Parathyroid adenoma (tissue), 2 donors: ENCODE data around the gene WDR19.
"Not testable (repeated sequence)": the region's sequence is repeated elsewhere in the genome, so short reads cannot be mapped to it uniquely, and the experiment has no call there.

Experiments used
- H2AFZ ChIP-seq: fragments of 300-600 bp; sonication (generic); one replicate; pipeline ENCODE4 v1.7.0; 2017; ENCODE audit warnings: antibody characterized with exemption, mild to moderate bottlenecking
- H3K27ac ChIP-seq: fragments of 300-600 bp; sonication (generic); one replicate; pipeline ENCODE4 v1.7.0; 2017
- H3K27me3 ChIP-seq: fragments of 300-600 bp; sonication (generic); one replicate; pipeline ENCODE4 v1.7.0; 2017; ENCODE audit warnings: low read length; ENCODE audit not compliant: control insufficient read depth, insufficient read depth
- H3K36me3 ChIP-seq: fragments of 300-600 bp; sonication (generic); one replicate; pipeline ENCODE4 v1.7.0; 2017; ENCODE audit warnings: low read length; ENCODE audit not compliant: control insufficient read depth, insufficient read depth
- H3K4me1 ChIP-seq: fragments of 300-600 bp; sonication (generic); one replicate; pipeline ENCODE4 v1.7.0; 2017; ENCODE audit warnings: control low read depth
- H3K4me2 ChIP-seq: fragments of 300-600 bp; sonication (generic); one replicate; pipeline ENCODE4 v1.7.0; 2017; ENCODE audit warnings: low read length
- H3K4me3 ChIP-seq: fragments of 300-600 bp; sonication (generic); one replicate; pipeline ENCODE4 v1.7.0; 2017; ENCODE audit warnings: low read depth, low read length
- H3K79me2 ChIP-seq: fragments of 300-600 bp; sonication (generic); one replicate; pipeline ENCODE4 v1.7.0; 2017; ENCODE audit warnings: control low read depth
- H3K9ac ChIP-seq: fragments of 300-600 bp; sonication (generic); one replicate; pipeline ENCODE4 v1.7.0; 2017; ENCODE audit warnings: mild to moderate bottlenecking
- H3K9me3 ChIP-seq: fragments of 300-600 bp; sonication (generic); one replicate; pipeline ENCODE4 v1.7.0; 2017; ENCODE audit warnings: low read length; ENCODE audit not compliant: control insufficient read depth
- TF ChIP-seq, protein P1 (sequence below): fragments of 300-600 bp; sonication (generic); IDR thresholded peaks from one replicate; pipeline ENCODE4 v1.7.0; 2017; ENCODE audit warnings: antibody characterized with exemption, mild to moderate bottlenecking
- donor health status: primary hyperparathyroidism.

WDR19 gene

DNA sequence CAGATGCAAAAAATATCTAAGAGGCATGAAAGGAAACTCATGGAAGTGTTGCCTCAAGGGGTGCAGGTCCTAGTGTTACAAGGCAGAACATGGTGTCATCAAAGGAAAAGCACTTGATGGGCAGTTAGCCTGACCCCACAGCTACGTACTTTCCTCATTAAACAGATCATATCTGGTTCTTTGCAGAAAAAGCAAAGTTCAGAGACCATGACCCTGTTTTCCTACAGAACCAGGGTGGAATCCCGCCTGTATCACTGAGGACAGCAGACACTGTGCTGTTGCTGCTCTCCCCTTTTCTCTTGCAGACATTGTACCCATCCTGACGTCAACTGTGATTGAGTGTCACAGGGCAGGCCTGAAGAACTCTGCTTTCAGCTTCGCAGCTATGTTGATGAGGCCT, 92.2 kb downstream of the WDR19 start:
- Histone ChIP-seq H3K9me3 (no peaks in the 10 kb centered on the region), H3K36me3 (no peaks in the 10 kb centered on the region), H3K27me3 (no peaks in the 10 kb centered on the region), H3K27ac (no peak overlapping the region), H3K4me3 (no peak overlapping the region), H3K79me2 (no peaks in the 10 kb centered on the region), H3K9ac (no peak overlapping the region), H2AFZ (no peak overlapping the region), H3K4me1 (no peaks in the 10 kb centered on the region), H3K4me2 (no peak overlapping the region)
- TF ChIP-seq, protein P1, sequence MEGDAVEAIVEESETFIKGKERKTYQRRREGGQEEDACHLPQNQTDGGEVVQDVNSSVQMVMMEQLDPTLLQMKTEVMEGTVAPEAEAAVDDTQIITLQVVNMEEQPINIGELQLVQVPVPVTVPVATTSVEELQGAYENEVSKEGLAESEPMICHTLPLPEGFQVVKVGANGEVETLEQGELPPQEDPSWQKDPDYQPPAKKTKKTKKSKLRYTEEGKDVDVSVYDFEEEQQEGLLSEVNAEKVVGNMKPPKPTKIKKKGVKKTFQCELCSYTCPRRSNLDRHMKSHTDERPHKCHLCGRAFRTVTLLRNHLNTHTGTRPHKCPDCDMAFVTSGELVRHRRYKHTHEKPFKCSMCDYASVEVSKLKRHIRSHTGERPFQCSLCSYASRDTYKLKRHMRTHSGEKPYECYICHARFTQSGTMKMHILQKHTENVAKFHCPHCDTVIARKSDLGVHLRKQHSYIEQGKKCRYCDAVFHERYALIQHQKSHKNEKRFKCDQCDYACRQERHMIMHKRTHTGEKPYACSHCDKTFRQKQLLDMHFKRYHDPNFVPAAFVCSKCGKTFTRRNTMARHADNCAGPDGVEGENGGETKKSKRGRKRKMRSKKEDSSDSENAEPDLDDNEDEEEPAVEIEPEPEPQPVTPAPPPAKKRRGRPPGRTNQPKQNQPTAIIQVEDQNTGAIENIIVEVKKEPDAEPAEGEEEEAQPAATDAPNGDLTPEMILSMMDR, result no peak

DNA sequence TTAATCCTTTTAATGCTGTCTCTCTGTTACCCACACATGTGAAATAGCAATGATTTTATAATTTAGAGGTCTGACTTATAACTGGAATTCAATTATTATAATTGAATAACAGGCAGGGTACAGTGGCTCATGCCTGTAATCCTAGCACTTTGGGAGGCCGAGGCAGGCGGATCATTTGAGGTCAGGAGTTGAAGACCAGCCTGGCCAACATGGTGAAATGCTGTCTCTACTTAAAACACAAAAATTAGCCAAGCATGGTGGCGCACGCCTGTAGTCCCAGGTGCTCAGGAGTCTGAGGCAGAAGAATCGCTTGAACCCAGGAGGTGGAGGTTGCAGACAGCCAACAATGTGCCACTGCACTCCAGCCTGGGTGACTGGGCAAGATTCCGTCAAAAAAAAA, 95.3 kb downstream of the WDR19 start:
- H3K4me2 ChIP-seq, H2AFZ ChIP-seq, H3K9me3 ChIP-seq, H3K9ac ChIP-seq, H3K79me2 ChIP-seq, H3K4me1 ChIP-seq, H3K27ac ChIP-seq, H3K27me3 ChIP-seq, H3K4me3 ChIP-seq, H3K36me3 ChIP-seq: not testable (repeated sequence)

DNA sequence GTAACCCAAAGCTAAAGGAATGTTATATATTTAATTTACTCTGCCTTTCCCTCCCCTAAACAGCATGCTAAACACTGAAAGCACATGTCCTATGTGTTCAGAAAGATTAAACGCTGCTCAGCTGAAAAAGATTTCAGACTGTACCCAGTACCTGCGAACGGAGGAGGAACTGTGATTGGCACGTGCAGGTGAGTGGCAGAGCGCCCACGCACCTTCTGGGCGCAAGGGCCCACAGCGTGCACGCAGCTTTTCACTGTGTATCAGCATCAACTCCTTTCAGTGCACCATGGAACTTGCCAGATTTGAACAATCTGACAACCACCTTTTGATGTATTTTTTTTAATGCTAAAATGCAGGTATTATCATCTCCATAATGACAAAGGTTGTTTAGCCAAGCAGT, 96.1 kb downstream of the WDR19 start:
- Histone ChIP-seq H3K27me3 (no peaks in the 10 kb centered on the region), H3K9me3 (no peaks in the 10 kb centered on the region), H3K27ac (no peak overlapping the region), H3K79me2 (no peaks in the 10 kb centered on the region), H3K4me3 (no peak overlapping the region), H3K4me2 (no peak overlapping the region), H3K36me3 (no peaks in the 10 kb centered on the region), H3K9ac (no peak overlapping the region), H2AFZ (no peak overlapping the region), H3K4me1 (no peaks in the 10 kb centered on the region)
- TF ChIP-seq, protein P1, result no peak

DNA sequence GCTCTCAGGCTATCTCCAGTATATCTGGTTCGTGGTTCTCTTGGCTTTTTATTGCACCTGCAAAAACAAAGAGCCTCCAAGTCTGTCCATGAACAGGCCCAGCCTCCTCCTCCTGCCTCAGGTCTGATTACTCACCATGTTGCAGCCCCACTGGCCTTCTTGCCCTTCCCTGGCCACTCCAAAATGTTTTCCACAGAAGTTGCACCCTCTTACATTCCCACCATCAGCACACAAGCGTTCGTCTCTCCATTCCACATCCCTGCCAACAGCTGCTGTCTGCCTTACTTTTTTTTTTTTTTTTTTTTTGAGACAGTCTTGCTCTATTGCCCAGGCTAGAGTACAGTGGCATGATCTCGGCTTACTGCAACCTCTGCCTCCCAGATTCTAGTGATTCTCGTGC, 97.1 kb downstream of the WDR19 start:
- Histone ChIP-seq H3K9ac (no peak overlapping the region), H3K4me1 (no peaks in the 10 kb centered on the region)

DNA sequence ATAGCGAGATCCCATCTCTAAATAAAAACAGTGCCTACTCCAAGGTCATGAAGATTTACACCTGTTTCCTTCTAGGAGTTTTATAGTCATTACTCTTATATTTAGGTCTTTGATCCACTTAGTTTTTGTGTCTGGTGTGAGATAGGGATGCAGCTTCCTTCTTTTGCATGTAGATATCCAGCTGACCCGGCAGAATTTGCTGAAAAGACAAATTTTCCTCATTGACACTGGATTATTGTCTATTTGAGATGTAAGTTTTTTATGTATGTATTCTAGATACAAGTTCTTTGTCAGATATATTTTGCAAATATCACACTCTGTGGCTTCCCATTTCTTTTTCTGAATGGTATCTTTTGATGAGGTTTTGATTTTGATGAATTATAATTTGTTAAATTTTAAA, 98.4 kb downstream of the WDR19 start:
- no peaks in the 10 kb centered on the region for H3K79me2 ChIP-seq

More for the DNA sequence above, 97.1 kb downstream of the WDR19 start:
- no peak overlapping the region for H3K27ac ChIP-seq
- no peaks in the 10 kb centered on the region for H3K27me3 ChIP-seq
- no peak overlapping the region for H3K4me2 ChIP-seq
- TF ChIP-seq, protein P1, result no peak
- H2AFZ ChIP-seq, result no peak overlapping the region
- H3K36me3 ChIP-seq, result no peaks in the 10 kb centered on the region
- no peaks in the 10 kb centered on the region for H3K9me3 ChIP-seq
- H3K79me2 ChIP-seq, result no peaks in the 10 kb centered on the region
- H3K4me3 ChIP-seq, result no peak overlapping the region

More for the DNA sequence above, 98.4 kb downstream of the WDR19 start:
- Histone ChIP-seq H3K4me3 (no peak overlapping the region), H3K4me2 (no peak overlapping the region), H3K9ac (no peak overlapping the region), H3K27ac (no peak overlapping the region), H3K27me3 (no peaks in the 10 kb centered on the region), H2AFZ (no peak overlapping the region), H3K9me3 (no peaks in the 10 kb centered on the region), H3K36me3 (no peaks in the 10 kb centered on the region), H3K4me1 (no peaks in the 10 kb centered on the region)
- TF ChIP-seq, protein P1, result no peak
